IMR-90 (cell line): Measurements from ENCODE around the gene COTL1.

Source experiments
- MAFK ChIP-seq: IDR thresholded peaks from 2 replicates; pipeline ENCODE4 v1.6.1; 2012; ENCODE audit warnings: low read depth, low read length, improper control_type of control experiment
- MAZ ChIP-seq: IDR thresholded peaks from 2 replicates; pipeline ENCODE4 v1.6.1; 2012; ENCODE audit warnings: low read depth, mild to moderate bottlenecking, low read length, improper control_type of control experiment, moderate library complexity, borderline replicate concordance
- POLR2A ChIP-seq: IDR thresholded peaks from 2 replicates; pipeline ENCODE4 v1.6.1; 2012; ENCODE audit warnings: mild to moderate bottlenecking, low read depth, low read length
- RFX5 ChIP-seq: IDR thresholded peaks from 2 replicates; pipeline ENCODE4 v1.8.0; 2012; ENCODE audit warnings: low read depth, mild to moderate bottlenecking, low read length, moderate library complexity
- SMC3 ChIP-seq: fragments of 150-350 bp; IDR thresholded peaks from 2 replicates; pipeline ENCODE4 v1.6.1; 2016; ENCODE audit warnings: low read depth, mild to moderate bottlenecking, antibody characterized with exemption, low read length, moderate library complexity
- TF ChIP-seq, protein P1 (sequence below): conservative IDR thresholded peaks from 2 replicates; pipeline ENCODE4 v1.5.1; 2012; ENCODE audit warnings: mild to moderate bottlenecking, low read depth, low read length, improper control_type of control experiment

GRCh38 chr16:84561291-84561690 lies 56.6 kb downstream of the COTL1 start:
- TF ChIP-seq SMC3: no peak
- TF ChIP-seq, protein P1, sequence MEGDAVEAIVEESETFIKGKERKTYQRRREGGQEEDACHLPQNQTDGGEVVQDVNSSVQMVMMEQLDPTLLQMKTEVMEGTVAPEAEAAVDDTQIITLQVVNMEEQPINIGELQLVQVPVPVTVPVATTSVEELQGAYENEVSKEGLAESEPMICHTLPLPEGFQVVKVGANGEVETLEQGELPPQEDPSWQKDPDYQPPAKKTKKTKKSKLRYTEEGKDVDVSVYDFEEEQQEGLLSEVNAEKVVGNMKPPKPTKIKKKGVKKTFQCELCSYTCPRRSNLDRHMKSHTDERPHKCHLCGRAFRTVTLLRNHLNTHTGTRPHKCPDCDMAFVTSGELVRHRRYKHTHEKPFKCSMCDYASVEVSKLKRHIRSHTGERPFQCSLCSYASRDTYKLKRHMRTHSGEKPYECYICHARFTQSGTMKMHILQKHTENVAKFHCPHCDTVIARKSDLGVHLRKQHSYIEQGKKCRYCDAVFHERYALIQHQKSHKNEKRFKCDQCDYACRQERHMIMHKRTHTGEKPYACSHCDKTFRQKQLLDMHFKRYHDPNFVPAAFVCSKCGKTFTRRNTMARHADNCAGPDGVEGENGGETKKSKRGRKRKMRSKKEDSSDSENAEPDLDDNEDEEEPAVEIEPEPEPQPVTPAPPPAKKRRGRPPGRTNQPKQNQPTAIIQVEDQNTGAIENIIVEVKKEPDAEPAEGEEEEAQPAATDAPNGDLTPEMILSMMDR: no peak
- no peak for TF ChIP-seq POLR2A
- no peak for TF ChIP-seq MAZ
- TF ChIP-seq MAFK: no peak
- TF ChIP-seq RFX5: no peak
